ENCODE measurements around the gene SSTR5.

- TF ChIP-seq CTCF (IDR thresholded peaks at IDR 0.05) = no peak
- TF ChIP-seq POLR2A (IDR thresholded peaks at IDR 0.05) = no peak
Observed at GRCh38 chr16:1065469-1066128, 6.9 kb upstream of the SSTR5 start.
